Osteocyte (in vitro differentiated cells): Measurements from ENCODE around the gene SPATA2. TPM values are rescaled to one million over a fixed set of nuclear protein-coding genes. Genes with fewer than 3 reads are reported as not detected.
"Not testable (repeated sequence)": the region's sequence is repeated elsewhere in the genome, so short reads cannot be mapped to it uniquely, and the experiment has no call there.

Experiments
- DNase-seq: peaks from one replicate; pipeline ENCODE4 v3.0.0; 2021; ENCODE audit warnings: mixed read lengths; ENCODE audit not compliant: unreplicated experiment; ENCODE audit errors: extremely low spot score
- H3K27ac Mint-ChIP-seq: one replicate; pipeline ENCODE4 v1.8.0; 2021; ENCODE audit warnings: mild to moderate bottlenecking, mixed read lengths; ENCODE audit not compliant: unreplicated experiment
- H3K27me3 Mint-ChIP-seq: one replicate; pipeline ENCODE4 v1.8.0; 2021; ENCODE audit warnings: mixed read lengths; ENCODE audit not compliant: unreplicated experiment
- H3K36me3 Mint-ChIP-seq: one replicate; pipeline ENCODE4 v1.8.0; 2021; ENCODE audit warnings: mixed read lengths; ENCODE audit not compliant: unreplicated experiment
- H3K4me1 Mint-ChIP-seq: one replicate; pipeline ENCODE4 v1.8.0; 2021; ENCODE audit warnings: mixed read lengths; ENCODE audit not compliant: unreplicated experiment
- H3K4me3 Mint-ChIP-seq: one replicate; pipeline ENCODE4 v1.8.0; 2021; ENCODE audit warnings: mild to moderate bottlenecking, moderate library complexity, mixed read lengths; ENCODE audit not compliant: unreplicated experiment
- H3K9me3 Mint-ChIP-seq: one replicate; pipeline ENCODE4 v1.8.0; 2021; ENCODE audit warnings: mixed read lengths; ENCODE audit not compliant: unreplicated experiment
- total RNA-seq: library from RNA; stranded (reverse); gene quantifications from 2 replicates; pipeline ENCODE4 v1.2.1, GENCODE V29; 2021
- TF ChIP-seq, protein P1 (sequence below): fragments of 200-600 bp; sonication (generic); IDR thresholded peaks from 2 replicates; pipeline ENCODE4 v1.5.0; 2021; ENCODE audit warnings: antibody characterized with exemption, mild to moderate bottlenecking, moderate library complexity

SPATA2 gene
- total RNA-seq, 1 donor from 2014 or later, result 6.6 TPM

DNA sequence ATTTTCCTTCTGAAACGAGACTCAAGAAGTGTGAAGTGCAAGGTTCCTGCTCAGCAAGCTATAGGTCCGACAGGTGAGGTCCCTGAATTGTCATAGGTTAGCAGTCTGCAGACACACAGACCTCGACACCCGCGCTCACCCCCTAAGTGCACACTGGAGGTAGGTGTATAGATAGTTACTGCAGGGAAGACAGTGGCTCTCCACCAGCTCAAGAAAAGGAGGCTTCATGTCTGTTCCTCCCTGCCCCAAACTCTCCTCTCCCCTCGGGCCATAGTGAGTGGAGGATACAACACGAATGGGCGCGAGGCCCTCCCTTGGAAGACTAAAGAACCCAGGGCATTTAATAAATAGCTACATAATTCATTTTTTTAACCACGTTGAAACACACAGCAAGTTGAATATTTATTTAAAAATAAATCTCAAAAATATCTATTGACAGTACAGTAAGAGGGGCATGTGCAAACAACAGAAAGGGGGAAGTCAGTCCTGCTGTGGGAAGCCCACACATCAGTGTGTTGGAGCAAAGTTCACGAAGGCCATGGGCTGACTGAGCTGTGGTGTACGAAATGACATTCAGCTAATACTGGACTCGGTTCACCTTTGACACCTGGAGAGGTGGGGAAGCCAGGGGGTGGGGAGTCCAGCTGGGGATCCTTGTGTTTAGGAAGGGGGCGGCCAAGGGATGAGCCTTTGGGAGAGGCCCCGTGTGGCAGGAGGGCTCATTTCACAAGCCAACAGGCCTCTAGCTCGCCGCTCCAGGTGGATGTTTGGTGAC lies 10.7 kb downstream of the SPATA2 start:
- no peak overlapping the region for H3K4me3 Mint-ChIP-seq
- TF ChIP-seq, protein P1, sequence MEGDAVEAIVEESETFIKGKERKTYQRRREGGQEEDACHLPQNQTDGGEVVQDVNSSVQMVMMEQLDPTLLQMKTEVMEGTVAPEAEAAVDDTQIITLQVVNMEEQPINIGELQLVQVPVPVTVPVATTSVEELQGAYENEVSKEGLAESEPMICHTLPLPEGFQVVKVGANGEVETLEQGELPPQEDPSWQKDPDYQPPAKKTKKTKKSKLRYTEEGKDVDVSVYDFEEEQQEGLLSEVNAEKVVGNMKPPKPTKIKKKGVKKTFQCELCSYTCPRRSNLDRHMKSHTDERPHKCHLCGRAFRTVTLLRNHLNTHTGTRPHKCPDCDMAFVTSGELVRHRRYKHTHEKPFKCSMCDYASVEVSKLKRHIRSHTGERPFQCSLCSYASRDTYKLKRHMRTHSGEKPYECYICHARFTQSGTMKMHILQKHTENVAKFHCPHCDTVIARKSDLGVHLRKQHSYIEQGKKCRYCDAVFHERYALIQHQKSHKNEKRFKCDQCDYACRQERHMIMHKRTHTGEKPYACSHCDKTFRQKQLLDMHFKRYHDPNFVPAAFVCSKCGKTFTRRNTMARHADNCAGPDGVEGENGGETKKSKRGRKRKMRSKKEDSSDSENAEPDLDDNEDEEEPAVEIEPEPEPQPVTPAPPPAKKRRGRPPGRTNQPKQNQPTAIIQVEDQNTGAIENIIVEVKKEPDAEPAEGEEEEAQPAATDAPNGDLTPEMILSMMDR, result no peak
- no peak for DNase-seq
- H3K9me3 Mint-ChIP-seq, result no peaks in the 10 kb centered on the region
- peaks cover 8% of the 10 kb centered on the region for H3K4me1 Mint-ChIP-seq
- no peaks in the 10 kb centered on the region for H3K27me3 Mint-ChIP-seq
- peaks cover 25% of the 10 kb centered on the region for H3K36me3 Mint-ChIP-seq
- no peak overlapping the region for H3K27ac Mint-ChIP-seq

GRCh38 chr20:49901588-49901987 lies 13.7 kb downstream of the SPATA2 start:
- peaks cover 21% of the 10 kb centered on the region for H3K36me3 Mint-ChIP-seq
- DNase-seq, result no peak
- H3K27me3 Mint-ChIP-seq, result no peaks in the 10 kb centered on the region
- H3K4me3 Mint-ChIP-seq, result no peak overlapping the region
- H3K4me1 Mint-ChIP-seq, result peaks cover 5% of the 10 kb centered on the region
- no peak overlapping the region for H3K27ac Mint-ChIP-seq
- no peaks in the 10 kb centered on the region for H3K9me3 Mint-ChIP-seq
- TF ChIP-seq, protein P1, result no peak

DNA sequence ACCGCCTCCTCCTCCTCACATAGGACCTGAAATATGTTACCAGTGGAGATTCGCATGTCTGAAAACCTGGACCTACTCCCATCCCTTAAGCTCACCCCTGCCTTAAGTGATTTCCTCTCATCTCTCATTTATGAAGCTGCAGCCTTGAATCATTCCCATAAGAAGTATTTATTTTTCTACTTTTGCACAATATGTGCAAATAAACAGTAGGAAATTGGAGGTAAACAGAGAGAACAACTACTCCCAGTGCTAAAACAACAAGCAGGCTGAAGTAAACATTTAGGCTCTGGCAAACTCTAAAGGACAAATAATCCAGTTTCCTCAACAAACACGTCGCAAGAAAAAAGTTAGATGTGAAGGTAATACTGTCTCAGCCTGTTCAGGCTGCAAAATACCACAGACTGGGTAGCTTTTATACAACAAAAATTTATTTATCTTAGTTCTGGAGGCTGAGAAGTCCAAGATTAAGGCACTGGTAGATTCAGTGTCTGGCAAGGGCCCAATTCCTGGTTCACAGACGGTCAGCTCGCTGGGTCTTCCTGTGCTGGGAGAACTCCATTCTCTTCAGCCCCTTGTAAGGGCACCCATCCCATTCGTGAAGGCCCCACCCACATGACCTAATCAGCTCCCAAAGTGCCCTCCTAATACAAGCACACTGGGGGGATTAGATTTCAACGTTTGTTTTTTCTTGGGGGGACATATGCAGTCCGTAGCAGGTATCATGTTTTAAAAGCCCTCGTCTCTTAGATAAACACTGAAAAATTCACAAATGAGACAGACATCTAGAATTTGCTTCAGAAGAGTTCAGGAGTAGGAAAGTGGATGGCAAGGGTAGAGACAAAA lies 15.6 kb downstream of the SPATA2 start:
- TF ChIP-seq, protein P1, result no peak
- H3K9me3 Mint-ChIP-seq, result no peaks in the 10 kb centered on the region
- H3K27me3 Mint-ChIP-seq, result no peaks in the 10 kb centered on the region
- H3K4me1 Mint-ChIP-seq, result peaks cover 5% of the 10 kb centered on the region
- no peak overlapping the region for H3K4me3 Mint-ChIP-seq
- peaks cover 8% of the 10 kb centered on the region for H3K36me3 Mint-ChIP-seq
- no peak overlapping the region for H3K27ac Mint-ChIP-seq
- no peak for DNase-seq

GRCh38 chr20:49896204-49896603 lies 19.1 kb downstream of the SPATA2 start:
- TF ChIP-seq, protein P1, result no peak
- H3K4me1 Mint-ChIP-seq, result peaks cover 22% of the 10 kb centered on the region

DNA sequence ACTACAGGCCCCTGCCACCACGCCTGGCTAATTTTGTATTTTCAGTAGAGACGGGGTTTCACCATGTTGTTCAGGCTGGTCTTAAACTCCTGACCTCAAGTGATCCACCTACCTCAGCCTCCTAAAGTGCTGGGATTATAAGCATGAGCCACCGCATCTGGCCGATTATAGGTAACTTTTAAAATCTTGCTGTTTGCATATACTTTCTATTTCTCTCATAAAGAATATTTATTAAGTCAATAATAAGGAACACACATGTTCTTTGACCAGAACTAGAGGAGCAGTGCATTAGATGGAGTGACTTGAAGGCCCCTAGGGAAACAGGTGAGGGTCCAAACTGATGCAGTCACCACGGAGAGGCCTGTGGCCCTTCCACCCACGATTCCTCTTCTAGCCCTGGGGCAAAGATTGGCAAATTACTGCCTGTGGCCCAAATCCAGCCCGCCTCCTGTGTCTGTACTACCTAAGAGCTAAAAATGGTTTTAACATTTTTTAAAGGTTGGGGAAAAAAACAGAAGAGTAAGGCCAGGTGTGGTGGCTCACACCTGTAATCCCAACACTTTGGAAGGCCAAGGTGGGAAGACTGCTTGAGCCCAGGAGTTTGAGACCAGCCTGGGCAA lies 19.7 kb downstream of the SPATA2 start:
- not testable (repeated sequence) for H3K9me3 Mint-ChIP-seq, H3K27me3 Mint-ChIP-seq, H3K4me3 Mint-ChIP-seq, H3K36me3 Mint-ChIP-seq, H3K27ac Mint-ChIP-seq, DNase-seq
- H3K4me1 Mint-ChIP-seq, result peaks cover 26% of the 10 kb centered on the region

More at GRCh38 chr20:49896204-49896603, 19.1 kb downstream of the SPATA2 start:
- Mint-ChIP-seq H3K27me3 (no peaks in the 10 kb centered on the region), H3K9me3 (no peaks in the 10 kb centered on the region), H3K27ac (no peak overlapping the region), H3K4me3 (no peak overlapping the region), H3K36me3 (peaks cover 2% of the 10 kb centered on the region)
- DNase-seq, result no peak
